C4-2B (cell line): ENCODE data around the gene MYPN.

ENCODE experiments used
- H3K27ac ChIP-seq: fragments of 450-650 bp; 2 replicates; pipeline ENCODE4 v1.5.1; 2017
- CTCF ChIP-seq: fragments of 450-650 bp; conservative IDR thresholded peaks from 2 replicates; pipeline ENCODE4 v1.5.1; 2017; ENCODE audit warnings: mild to moderate bottlenecking
- ZFX ChIP-seq: fragments of 450-650 bp; IDR thresholded peaks from 2 replicates; pipeline ENCODE4 v1.6.1; 2017

MYPN gene

GRCh38 chr10:68086011-68086410, 23.3 kb upstream of the MYPN start:
- no peak overlapping the region for H3K27ac ChIP-seq
- TF ChIP-seq CTCF (no peak), ZFX (no peak)

- H3K27ac ChIP-seq = peak overlapping the region; percentile 42
- no peak for TF ChIP-seq CTCF
- no peak for TF ChIP-seq ZFX
Observed at GRCh38 chr10:68086910-68087684, 22.2 kb upstream of the MYPN start.

- peak overlapping the region; percentile 42 for H3K27ac ChIP-seq
- TF ChIP-seq CTCF (no peak), ZFX (no peak)
Observed at GRCh38 chr10:68087685-68088401, 21.4 kb upstream of the MYPN start.

- no peak for TF ChIP-seq ZFX
- no peak for TF ChIP-seq CTCF
- no peak overlapping the region for H3K27ac ChIP-seq
Observed at GRCh38 chr10:68088740-68089139, 20.5 kb upstream of the MYPN start.

GRCh38 chr10:68090586-68090985, 18.7 kb upstream of the MYPN start:
- H3K27ac ChIP-seq = no peak overlapping the region
- no peak for TF ChIP-seq ZFX
- TF ChIP-seq CTCF = no peak

- no peak overlapping the region for H3K27ac ChIP-seq
- TF ChIP-seq ZFX (no peak), CTCF (no peak)
Observed at GRCh38 chr10:68092512-68092911, 16.8 kb upstream of the MYPN start.

GRCh38 chr10:68095153-68095552, 14.1 kb upstream of the MYPN start:
- TF ChIP-seq CTCF = no peak
- no peak for TF ChIP-seq ZFX
- H3K27ac ChIP-seq = peak overlapping the region; percentile 46; the same call in 1 of the 2 replicates
